T47D (cell line): ENCODE results near the gene MYO16.
A peak's percentile ranks its signal among the peaks of the same experiment; 100 is the strongest.

ENCODE experiments used
- DNase-seq, 2 experiments: peaks; one replicate each; pipeline versions ENCODE4 v3.0.0 to v3.0.0-alpha.2; 2011 to 2012; ENCODE audit warnings: low read depth in 1 of 2, low spot score in 1 of 2
- JUND ChIP-seq: IDR thresholded peaks from 2 replicates; pipeline ENCODE4 v1.6.1; 2012; ENCODE audit warnings: low read depth
- in situ Hi-C: cut with HindIII; loops from 2 replicates; pipeline ENCODE4 v1.10.0; 2016; ENCODE audit warnings: low sequenced_read_pairs, low pct_unique_long_range_greater_than_20kb

The MYO16 gene

GRCh38 chr13:109251956-109252355 is 622.5 kb downstream of the MYO16 start:
- in situ Hi-C loops: no loop called here
- DNase-seq: no peak
- no peak for TF ChIP-seq JUND

GRCh38 chr13:109253316-109253715 is 623.9 kb downstream of the MYO16 start:
- no peak for TF ChIP-seq JUND
- in situ Hi-C loops: no loop called here
- no peak for DNase-seq

GRCh38 chr13:109254274-109254673 is 624.9 kb downstream of the MYO16 start:
- DNase-seq: no peak
- in situ Hi-C loops: no loop called here
- TF ChIP-seq JUND: no peak

- in situ Hi-C loops: no loop called here
- TF ChIP-seq JUND: no peak
- no peak for DNase-seq
These were observed 625.9 kb downstream of the MYO16 start for GRCh38 chr13:109255141-109255856.

GRCh38 chr13:109256866-109257760 is 627.7 kb downstream of the MYO16 start:
- no peak for TF ChIP-seq JUND
- in situ Hi-C loops: no loop called here
- peak in 1 of 2 experiments; percentile 77 for DNase-seq
